HEK293T (cell line): ENCODE measurements around the gene PREX1.

Source experiments
- ARNT ChIP-seq: fragments of 450-650 bp; IDR thresholded peaks from 2 replicates; pipeline ENCODE4 v1.6.1; 2017; ENCODE audit warnings: mild to moderate bottlenecking
- BHLHE40 ChIP-seq: fragments of 450-650 bp; IDR thresholded peaks from 2 replicates; pipeline ENCODE4 v1.6.1; 2016; ENCODE audit warnings: mild to moderate bottlenecking, moderate library complexity, borderline replicate concordance
- CTBP1 ChIP-seq: fragments of 450-650 bp; IDR thresholded peaks from 2 replicates; pipeline ENCODE4 v1.6.1; 2016; ENCODE audit warnings: borderline replicate concordance
- ELF4 ChIP-seq: fragments of 450-650 bp; IDR thresholded peaks from 2 replicates; pipeline ENCODE4 v1.6.1; 2017; ENCODE audit warnings: antibody characterized with exemption
- FOXA1 ChIP-seq: fragments of 450-650 bp; IDR thresholded peaks from 2 replicates; pipeline ENCODE4 v1.6.1; 2016; ENCODE audit warnings: mild to moderate bottlenecking
- FOXM1 ChIP-seq: fragments of 450-650 bp; IDR thresholded peaks from 2 replicates; pipeline ENCODE4 v1.6.1; 2017; ENCODE audit warnings: mild to moderate bottlenecking, borderline replicate concordance
- HDGF ChIP-seq: fragments of 450-650 bp; IDR thresholded peaks from 2 replicates; pipeline ENCODE4 v1.6.1; 2017; ENCODE audit warnings: antibody characterized with exemption, borderline replicate concordance
- LEF1 ChIP-seq: fragments of 450-650 bp; IDR thresholded peaks from 2 replicates; pipeline ENCODE4 v1.6.1; 2017; ENCODE audit warnings: mild to moderate bottlenecking, borderline replicate concordance
- NFRKB ChIP-seq: fragments of 450-650 bp; IDR thresholded peaks from 2 replicates; pipeline ENCODE4 v1.6.1; 2016; ENCODE audit warnings: mild to moderate bottlenecking, moderate library complexity
- PKNOX1 ChIP-seq: fragments of 450-650 bp; IDR thresholded peaks from 2 replicates; pipeline ENCODE4 v1.6.1; 2016
- SP1 ChIP-seq: fragments of 450-650 bp; IDR thresholded peaks from 2 replicates; pipeline ENCODE4 v1.6.1; 2017
- SUZ12 ChIP-seq: fragments of 450-650 bp; IDR thresholded peaks from 2 replicates; pipeline ENCODE4 v1.6.1; 2016; ENCODE audit warnings: mild to moderate bottlenecking
- TARDBP ChIP-seq: fragments of 450-650 bp; IDR thresholded peaks from 2 replicates; pipeline ENCODE4 v1.6.1; 2016
- ZNF384 ChIP-seq: fragments of 450-650 bp; IDR thresholded peaks from 2 replicates; pipeline ENCODE4 v1.6.1; 2016

GRCh38 chr20:48644286-48644828 is 183.4 kb downstream of the PREX1 start:
- TF ChIP-seq CTBP1 (no peak), SP1 (no peak), ZNF384 (no peak), NFRKB (no peak), FOXM1 (no peak), FOXA1 (no peak), PKNOX1 (no peak), SUZ12 (no peak), ARNT (no peak), LEF1 (no peak), BHLHE40 (no peak), TARDBP (no peak), ELF4 (no peak), HDGF (no peak)
